NCI-H1930 (cell line): ENCODE results near the gene MCAT.

Experiments used
- DNase-seq, 2 experiments: peaks; one replicate each; lab custom pipeline; 2025; lab: John Stamatoyannopoulos, UW

The MCAT gene

GRCh38 chr22:43142880-43143562 is at the start of gene MCAT:
Gene MCAT, minus strand, starts transcription at chr22:43143398. Its CDS starts 50 bp downstream, at chr22:43143348.
- DNase-seq: peak; percentile 66 to 84

- DNase-seq: no peak
Observed at GRCh38 chr22:43191831-43192230, 48.6 kb upstream of the MCAT start.

GRCh38 chr22:43188829-43189545 is 45.8 kb upstream of the MCAT start:
- no peak for DNase-seq

- DNase-seq: peak; percentile 91 to 97
Observed at GRCh38 chr22:43187171-43188099, 44.2 kb upstream of the MCAT start.

- peak in 1 of 2 experiments; percentile 45 for DNase-seq
Observed at GRCh38 chr22:43186272-43187170, 43.3 kb upstream of the MCAT start, which contains the start of gene TTLL12. Gene TTLL12, minus strand, starts transcription at chr22:43187134. Its CDS starts 65 bp downstream, at chr22:43187069.

- DNase-seq: no peak
Observed at GRCh38 chr22:43185860-43186261, 42.7 kb upstream of the MCAT start.

GRCh38 chr22:43183496-43184277 is 40.5 kb upstream of the MCAT start:
- no peak for DNase-seq

GRCh38 chr22:43182726-43183125 is 39.5 kb upstream of the MCAT start:
- DNase-seq: no peak

GRCh38 chr22:43182118-43182517 is 38.9 kb upstream of the MCAT start:
- DNase-seq: no peak

GRCh38 chr22:43181321-43182076 is 38.3 kb upstream of the MCAT start:
- DNase-seq: no peak

GRCh38 chr22:43180670-43181069 is 37.5 kb upstream of the MCAT start:
- no peak for DNase-seq

GRCh38 chr22:43179911-43180195 is 36.7 kb upstream of the MCAT start:
- no peak for DNase-seq

- no peak for DNase-seq
Observed at GRCh38 chr22:43179146-43179910, 36.1 kb upstream of the MCAT start.

GRCh38 chr22:43177479-43177878 is 34.3 kb upstream of the MCAT start:
- DNase-seq: no peak

GRCh38 chr22:43176090-43176489 is 32.9 kb upstream of the MCAT start:
- DNase-seq: no peak

- DNase-seq: no peak
Observed at GRCh38 chr22:43174941-43175531, 31.8 kb upstream of the MCAT start.

- no peak for DNase-seq
Observed at GRCh38 chr22:43173976-43174720, 30.9 kb upstream of the MCAT start.

GRCh38 chr22:43173566-43173965 is 30.4 kb upstream of the MCAT start:
- DNase-seq: no peak
